HK-2 (cell line): ENCODE measurements around the gene STXBP1.
"Not testable (repeated sequence)": the region's sequence is repeated elsewhere in the genome, so short reads cannot be mapped to it uniquely, and the experiment has no call there.

Experiments used
- DNase-seq: peaks from one replicate; pipeline ENCODE4 v3.0.0-alpha.2; 2018; ENCODE audit not compliant: unreplicated experiment

STXBP1 gene

DNA sequence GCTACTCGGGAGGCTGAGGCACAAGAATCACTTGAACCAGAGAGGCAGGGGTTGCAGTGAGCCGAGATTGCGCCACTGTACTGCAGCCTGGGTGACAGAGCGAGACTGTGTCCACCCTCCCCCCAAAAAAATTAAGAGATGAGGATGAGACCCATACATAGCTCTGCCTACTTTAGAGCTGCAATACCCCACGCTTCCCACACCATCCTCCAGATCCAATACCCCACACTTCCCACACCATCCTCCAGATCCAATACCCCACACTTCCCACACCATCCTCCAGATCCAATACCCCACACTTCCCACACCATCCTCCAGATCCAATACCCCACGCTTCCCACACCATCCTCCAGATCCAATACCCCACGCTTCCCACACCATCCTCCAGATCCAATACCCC, 34.9 kb upstream of the STXBP1 start:
- DNase-seq, result not testable (repeated sequence)

DNA sequence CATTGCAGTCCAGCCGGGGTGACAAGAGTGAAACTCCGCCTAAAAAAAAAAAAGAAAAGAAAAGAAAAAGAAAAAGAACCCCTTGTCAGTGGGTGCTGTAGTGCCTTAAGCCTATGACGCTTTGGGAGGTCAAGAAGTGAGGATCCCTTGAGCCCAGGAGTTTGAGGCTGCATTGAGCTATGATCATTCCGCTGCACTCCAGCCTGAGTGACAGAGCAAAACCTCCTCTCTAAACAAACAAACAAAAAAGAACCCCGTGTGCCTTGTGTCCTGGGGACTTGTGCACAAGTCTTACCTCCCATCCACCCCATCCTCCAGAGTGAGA, 33.5 kb upstream of the STXBP1 start:
- no peak for DNase-seq

DNA sequence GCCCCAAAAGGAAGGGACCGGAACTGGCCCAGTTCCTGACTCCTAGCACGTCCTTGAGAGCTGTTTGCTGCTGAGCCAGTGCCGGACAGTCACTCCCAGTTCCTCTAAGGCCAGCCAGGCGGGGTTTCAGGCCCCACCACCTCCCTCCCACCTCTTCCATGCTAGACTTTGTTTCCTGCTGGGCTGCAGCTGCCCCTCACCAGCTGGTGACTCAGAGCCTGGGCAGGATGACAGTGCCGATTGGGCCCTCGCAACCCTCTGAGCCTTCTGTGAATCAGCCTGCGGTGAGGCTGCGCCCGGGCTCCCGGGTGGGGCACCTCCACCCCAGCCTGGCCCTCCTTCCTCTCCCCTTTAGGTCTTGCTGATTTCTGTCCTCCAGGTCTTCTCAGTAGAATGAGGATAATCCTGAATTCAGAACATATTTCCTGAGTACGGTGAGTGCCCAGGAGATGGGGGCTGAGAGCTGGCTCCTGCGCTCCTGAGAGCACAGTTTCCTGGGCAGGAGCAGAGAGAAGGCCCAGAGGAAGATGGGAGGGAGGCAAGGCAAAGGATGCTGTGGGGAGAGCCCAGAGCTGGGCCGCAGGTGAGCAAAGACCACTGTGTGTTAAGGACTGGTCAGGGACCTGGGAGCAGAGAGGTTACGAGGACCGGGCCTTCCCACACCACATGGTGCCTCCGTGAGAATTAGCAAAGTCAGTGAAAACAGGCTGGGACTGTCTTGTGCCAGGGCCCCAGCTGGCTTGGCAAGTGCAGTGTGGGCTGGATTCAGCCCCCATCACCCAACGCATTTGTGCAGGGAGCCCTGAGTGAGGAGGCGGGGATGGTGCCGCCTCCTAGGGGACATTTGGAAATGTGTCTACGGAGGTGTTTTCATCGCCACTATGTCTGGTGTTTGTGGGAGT, 32.9 kb upstream of the STXBP1 start:
- DNase-seq, result peak; percentile 98

- DNase-seq, result no peak
Observed at GRCh38 chr9:127580366-127580765, 31.7 kb upstream of the STXBP1 start.

DNA sequence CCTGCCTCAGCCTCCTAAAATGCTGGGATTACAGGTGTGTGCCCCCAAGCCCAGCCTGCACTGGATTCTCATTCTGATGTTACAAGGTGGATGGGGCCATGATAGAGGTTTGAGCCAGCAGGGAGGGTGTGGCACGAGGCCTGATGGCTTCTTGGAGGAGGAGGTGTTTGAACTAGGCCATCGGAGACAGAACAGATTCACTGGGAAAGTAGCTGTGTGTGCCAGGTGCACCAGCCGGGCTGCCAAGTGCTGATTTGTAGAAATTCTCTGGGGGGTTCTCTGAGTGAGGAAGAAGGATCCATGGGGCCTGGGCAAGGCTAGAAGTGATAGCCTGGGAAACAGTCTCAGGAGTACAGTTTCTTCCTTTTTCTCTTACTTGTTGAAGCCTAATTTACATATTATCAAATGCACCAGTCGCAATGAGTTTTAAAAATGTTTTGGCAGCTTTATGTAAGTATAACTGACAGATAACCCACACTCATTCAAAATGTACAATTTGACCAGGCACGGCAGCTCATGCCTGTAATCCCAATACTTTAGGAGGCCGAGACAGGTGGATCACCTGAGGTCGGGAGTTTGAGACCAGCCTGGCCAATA, 31.1 kb upstream of the STXBP1 start:
- no peak for DNase-seq

DNA sequence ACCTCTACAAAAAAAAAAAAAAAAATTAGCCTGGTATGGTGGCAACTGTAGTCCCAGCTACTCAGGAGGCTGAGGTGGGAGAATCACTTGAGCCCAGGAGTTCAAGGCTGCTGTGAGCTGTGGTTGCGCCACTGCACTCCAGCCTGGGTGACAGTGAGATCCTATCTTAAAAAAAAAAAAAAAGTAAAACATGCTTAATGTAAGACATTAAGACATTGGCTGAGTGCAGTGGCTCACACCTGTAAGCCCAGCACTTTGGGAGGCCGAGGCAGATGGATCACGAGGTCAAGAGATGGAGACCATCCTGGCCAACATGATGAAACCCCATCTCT, 27.6 kb upstream of the STXBP1 start:
- DNase-seq, result not testable (repeated sequence)

GRCh38 chr9:127585161-127585819, 26.8 kb upstream of the STXBP1 start:
- no peak for DNase-seq

DNA sequence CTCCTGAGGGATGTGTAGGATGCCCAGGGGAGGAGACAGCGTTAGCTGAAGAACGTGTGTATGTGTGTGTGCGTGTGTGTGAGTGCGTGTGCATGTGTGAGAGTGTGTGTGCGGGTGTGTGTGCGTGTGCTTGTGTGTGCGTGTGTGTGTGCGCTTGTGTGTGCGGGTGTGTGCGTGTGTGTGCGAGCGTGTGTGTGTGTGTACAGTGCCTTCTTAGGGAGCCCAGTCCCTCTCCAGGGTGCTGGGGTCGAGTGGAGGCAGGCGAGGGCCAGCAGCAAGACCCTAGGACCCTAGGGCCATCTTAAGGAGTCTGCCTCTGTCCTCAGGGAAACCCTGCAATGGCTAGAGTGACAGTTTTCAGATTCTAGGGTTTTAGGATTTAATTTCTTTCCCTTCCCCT, 26.0 kb upstream of the STXBP1 start:
- DNase-seq, result no peak

GRCh38 chr9:127586537-127586936, 25.5 kb upstream of the STXBP1 start:
- peak; percentile 66 for DNase-seq

DNA sequence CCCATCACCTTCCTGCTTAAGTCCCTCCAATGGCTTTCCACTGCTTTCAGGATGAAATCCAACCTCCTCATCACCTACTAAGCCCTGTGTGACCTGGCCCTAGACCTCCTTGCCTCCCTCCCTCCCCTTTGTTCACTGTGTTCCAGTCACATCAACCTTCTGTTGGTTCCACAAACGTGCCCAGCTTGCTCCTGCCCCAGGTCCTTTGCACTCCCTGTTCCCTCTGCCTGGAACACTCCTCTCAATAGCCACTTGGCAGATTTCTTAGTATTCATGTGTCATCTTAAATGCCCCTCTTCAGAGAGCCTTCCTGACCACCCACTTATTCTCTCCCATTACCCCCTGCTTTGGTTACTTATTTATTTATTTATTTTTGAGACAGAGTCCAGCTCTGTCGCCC, 24.1 kb upstream of the STXBP1 start:
- no peak for DNase-seq

DNA sequence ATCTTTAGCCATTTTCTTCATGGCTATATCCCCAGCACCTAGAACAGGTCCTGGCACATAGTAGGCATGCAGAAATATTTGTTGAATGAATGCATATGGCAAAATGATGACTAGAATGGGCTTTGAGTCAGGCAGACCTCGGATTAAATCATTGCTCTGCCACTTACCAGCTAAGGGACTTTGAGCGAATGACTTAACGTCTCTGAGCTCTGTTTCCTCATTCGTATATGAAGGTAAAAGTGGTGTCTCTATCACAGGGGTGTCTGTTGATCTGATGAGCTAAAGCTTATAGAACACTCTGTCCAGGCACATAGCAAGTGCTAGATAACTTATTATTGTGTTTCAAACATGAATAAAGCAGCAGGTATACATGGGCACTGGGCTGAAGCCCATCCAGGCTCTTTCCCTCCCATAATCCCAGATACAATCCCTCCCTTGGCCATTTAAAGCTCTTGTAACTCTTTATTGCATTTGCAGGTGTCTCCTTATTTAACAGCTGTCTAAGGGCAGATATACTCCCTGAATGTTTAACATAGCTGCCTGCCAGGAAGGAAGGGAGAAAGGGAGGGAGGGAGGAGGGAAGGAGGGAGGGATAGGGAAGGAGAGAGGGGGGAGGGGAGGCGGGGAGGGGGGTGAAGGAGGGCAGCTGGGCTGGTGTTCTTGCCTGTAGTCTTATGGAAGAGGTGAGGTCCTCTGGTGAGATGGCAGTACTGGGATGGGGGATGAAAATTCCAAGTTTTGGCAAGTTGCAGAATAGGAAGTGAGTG, 23.2 kb upstream of the STXBP1 start:
- DNase-seq, result no peak

- DNase-seq, result peak; percentile 65
Observed at GRCh38 chr9:127589955-127590370, 22.1 kb upstream of the STXBP1 start.

- no peak for DNase-seq
Observed at GRCh38 chr9:127595611-127596010, 16.5 kb upstream of the STXBP1 start.

- DNase-seq, result no peak
Observed at GRCh38 chr9:127598839-127599549, 13.1 kb upstream of the STXBP1 start.

GRCh38 chr9:127599550-127599891, 12.6 kb upstream of the STXBP1 start:
- no peak for DNase-seq

DNA sequence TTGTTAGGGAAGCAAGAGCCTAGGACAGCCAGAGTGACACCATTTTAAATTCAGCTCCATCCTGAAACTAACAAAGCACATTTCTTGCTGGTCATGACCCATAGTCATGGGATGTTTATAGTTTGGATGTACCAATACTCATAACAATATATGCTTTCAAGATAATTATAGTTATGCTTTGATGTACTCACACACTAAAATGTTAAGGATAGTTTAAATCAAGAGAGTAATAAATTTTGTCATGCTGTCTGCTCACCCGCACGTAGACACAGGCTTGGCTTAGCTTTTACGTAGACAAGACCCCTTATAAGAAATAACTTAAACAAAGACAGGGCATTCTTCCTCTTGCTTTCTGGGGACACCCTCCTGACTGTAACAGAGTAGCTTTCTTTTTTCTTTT, 8.9 kb upstream of the STXBP1 start:
- no peak for DNase-seq

DNA sequence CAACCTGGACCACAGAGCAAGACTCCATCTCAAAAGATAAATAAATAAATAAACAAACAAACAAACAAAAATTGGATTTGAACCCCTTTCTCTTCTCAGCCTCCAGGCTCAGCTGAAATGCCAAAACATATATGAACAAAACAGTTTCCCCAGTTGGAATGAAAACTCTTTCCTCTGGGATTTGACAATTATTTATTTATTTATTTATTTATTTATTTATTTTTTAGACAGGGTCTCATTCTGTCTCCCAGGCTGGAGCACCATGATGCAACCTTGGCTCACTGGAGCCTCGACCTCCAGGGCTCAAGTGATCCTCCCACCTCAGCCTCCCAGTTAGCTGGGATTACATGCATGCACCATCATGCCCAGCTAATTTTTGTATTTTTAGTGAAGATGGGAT, 6.0 kb upstream of the STXBP1 start:
- DNase-seq, result no peak

- peak; percentile 80 for DNase-seq
Observed at GRCh38 chr9:127608104-127608966, 3.7 kb upstream of the STXBP1 start.

GRCh38 chr9:127611603-127611898, 526 bp upstream of the STXBP1 start:
- no peak for DNase-seq

GRCh38 chr9:127612939-127613582, 984 bp downstream of the STXBP1 start:
- peak; percentile 59 for DNase-seq

DNA sequence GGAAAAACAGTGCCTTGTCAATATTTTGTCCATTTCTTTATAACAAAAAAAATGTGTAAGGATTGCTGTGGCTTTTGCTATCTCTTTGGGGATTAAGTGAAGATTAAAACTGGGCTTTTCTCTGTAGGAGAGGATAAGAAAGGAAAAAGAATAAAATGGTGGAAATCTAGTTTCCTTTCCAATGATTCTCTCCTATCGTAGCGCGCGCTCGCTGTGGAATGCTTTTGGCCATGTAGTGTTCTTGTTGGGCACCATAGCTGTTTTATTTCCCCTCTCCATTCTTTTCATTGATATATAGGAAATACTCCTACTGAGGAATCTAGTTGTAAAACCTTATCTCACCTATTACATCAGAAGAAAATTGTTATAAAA, 1.5 kb downstream of the STXBP1 start:
- no peak for DNase-seq
